Measurements from ENCODE around the gene NEUROG2.
"Not testable (repeated sequence)": the region's sequence is repeated elsewhere in the genome, so short reads cannot be mapped to it uniquely, and the experiment has no call there.

Gene NEUROG2

GRCh38 chr4:112531146-112531545, 15.2 kb upstream of the NEUROG2 start:
- Mint-ChIP-seq H3K4me3 (no peak overlapping the region), H3K27ac (no peak overlapping the region), H3K27me3 (peaks cover 17% of the 10 kb centered on the region), H3K9me3 (no peaks in the 10 kb centered on the region), H3K36me3 (ENCODE audit: low read depth) (no peaks in the 10 kb centered on the region), H3K4me1 (ENCODE audit: low read depth) (no peaks in the 10 kb centered on the region)

GRCh38 chr4:112526061-112526460, 10.1 kb upstream of the NEUROG2 start:
- H3K4me3 Mint-ChIP-seq: no peak overlapping the region
- no peaks in the 10 kb centered on the region for H3K9me3 Mint-ChIP-seq
- H3K27ac Mint-ChIP-seq: no peak overlapping the region
- H3K4me1 Mint-ChIP-seq (ENCODE audit: low read depth): peaks cover 21% of the 10 kb centered on the region
- H3K36me3 Mint-ChIP-seq (ENCODE audit: low read depth): no peaks in the 10 kb centered on the region
- H3K27me3 Mint-ChIP-seq: peaks cover 57% of the 10 kb centered on the region

- Mint-ChIP-seq H3K4me3 (peak overlapping the region; percentile 80), H3K36me3 (ENCODE audit: low read depth) (no peaks in the 10 kb centered on the region), H3K9me3 (no peaks in the 10 kb centered on the region), H3K4me1 (ENCODE audit: low read depth) (peaks cover 30% of the 10 kb centered on the region), H3K27me3 (peaks cover 76% of the 10 kb centered on the region), H3K27ac (no peak overlapping the region)
These were observed 8.0 kb upstream of the NEUROG2 start for GRCh38 chr4:112523764-112524505.

GRCh38 chr4:112523008-112523721, 7.2 kb upstream of the NEUROG2 start:
- Mint-ChIP-seq H3K9me3 (no peaks in the 10 kb centered on the region), H3K4me3 (peak overlapping the region; percentile 80), H3K27ac (no peak overlapping the region), H3K36me3 (ENCODE audit: low read depth) (no peaks in the 10 kb centered on the region), H3K4me1 (ENCODE audit: low read depth) (peaks cover 31% of the 10 kb centered on the region), H3K27me3 (peaks cover 83% of the 10 kb centered on the region)

GRCh38 chr4:112522431-112522830, 6.5 kb upstream of the NEUROG2 start:
- peak overlapping the region; percentile 80 for H3K4me3 Mint-ChIP-seq
- H3K4me1 Mint-ChIP-seq (ENCODE audit: low read depth): peaks cover 39% of the 10 kb centered on the region
- not testable (repeated sequence) for H3K27ac Mint-ChIP-seq; H3K36me3 Mint-ChIP-seq (ENCODE audit: low read depth); H3K9me3 Mint-ChIP-seq
- H3K27me3 Mint-ChIP-seq: peaks cover 90% of the 10 kb centered on the region

GRCh38 chr4:112521123-112522023, 5.4 kb upstream of the NEUROG2 start:
- no peak overlapping the region for H3K4me3 Mint-ChIP-seq
- no peaks in the 10 kb centered on the region for H3K9me3 Mint-ChIP-seq
- H3K4me1 Mint-ChIP-seq (ENCODE audit: low read depth): peaks cover 48% of the 10 kb centered on the region
- H3K27ac Mint-ChIP-seq: peak overlapping the region; percentile 26
- peaks cover 92% of the 10 kb centered on the region for H3K27me3 Mint-ChIP-seq
- no peaks in the 10 kb centered on the region for H3K36me3 Mint-ChIP-seq (ENCODE audit: low read depth)

DNA sequence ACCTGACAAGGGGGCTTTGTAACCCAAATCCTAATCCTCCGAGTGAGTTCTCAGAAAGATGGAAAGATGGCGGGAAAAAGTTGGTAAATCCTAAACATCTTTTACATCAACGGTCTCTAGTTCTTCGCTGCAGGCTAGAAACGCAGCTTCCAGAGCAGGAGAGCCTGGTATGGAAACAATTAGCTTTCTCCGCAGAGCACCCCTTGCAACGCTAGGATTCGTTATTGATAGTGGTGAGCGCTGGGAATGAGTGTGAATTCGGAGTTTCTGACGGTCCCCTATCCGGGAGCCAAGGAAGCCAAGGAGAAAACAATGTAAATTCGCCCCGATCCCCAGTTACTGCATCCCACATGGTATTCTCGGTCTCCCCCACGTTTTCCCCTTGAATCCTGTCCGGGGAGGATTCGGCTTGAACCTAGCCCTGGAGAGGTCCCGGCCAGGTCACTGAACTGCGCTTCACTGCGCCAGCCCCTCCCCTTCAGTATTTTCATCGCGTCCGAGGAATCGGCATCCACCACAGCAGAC, 4.7 kb upstream of the NEUROG2 start:
- H3K4me3 Mint-ChIP-seq: no peak overlapping the region
- no peaks in the 10 kb centered on the region for H3K36me3 Mint-ChIP-seq (ENCODE audit: low read depth)

DNA sequence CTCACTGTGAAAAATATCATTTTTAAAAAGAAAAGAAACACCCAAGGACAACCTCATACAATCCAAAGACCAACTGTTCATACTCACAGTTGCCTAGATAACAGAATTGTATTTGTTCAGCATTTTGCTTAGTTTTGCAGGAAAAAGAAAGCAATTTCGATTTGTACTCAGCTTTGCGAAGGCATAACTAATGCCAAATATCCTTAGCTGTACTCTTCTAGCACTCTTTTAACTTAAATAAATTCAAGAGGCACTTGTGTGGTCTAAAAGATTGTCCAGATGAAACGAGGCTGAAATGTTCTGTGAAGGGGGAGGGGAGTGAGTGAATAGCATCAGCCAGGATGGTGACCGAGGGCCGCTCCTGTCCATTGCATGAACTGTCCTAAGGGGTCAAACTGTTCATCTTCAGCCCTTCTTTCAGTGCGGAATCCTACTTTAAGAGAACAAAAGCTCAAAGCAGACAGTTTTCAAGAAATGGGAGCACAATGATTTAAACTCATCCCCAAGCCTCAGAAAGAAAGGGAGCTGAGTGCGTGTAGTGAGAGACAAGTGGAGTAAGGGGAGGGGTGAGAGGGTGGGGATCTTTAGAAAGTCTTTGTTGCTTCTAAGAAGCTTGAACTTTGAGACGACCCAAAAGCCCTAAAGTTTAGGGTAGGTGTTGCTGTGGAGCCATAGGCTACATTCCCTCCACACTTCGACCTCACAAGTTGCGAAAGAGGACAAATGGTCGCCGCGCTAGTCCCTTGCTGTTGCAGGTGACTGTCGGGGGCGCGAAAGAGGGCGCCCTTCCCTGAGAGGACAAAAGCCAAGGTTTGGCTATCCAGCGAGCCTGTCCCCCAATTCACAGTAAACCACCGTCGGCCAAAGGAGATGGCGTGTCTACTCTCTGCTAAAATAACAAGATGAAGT, 4.0 kb upstream of the NEUROG2 start:
- H3K9me3 Mint-ChIP-seq: no peaks in the 10 kb centered on the region
- peak overlapping the region; percentile 38 for H3K4me3 Mint-ChIP-seq
- peaks cover 60% of the 10 kb centered on the region for H3K4me1 Mint-ChIP-seq (ENCODE audit: low read depth)
- no peak overlapping the region for H3K27ac Mint-ChIP-seq
- no peaks in the 10 kb centered on the region for H3K36me3 Mint-ChIP-seq (ENCODE audit: low read depth)
- peaks cover 91% of the 10 kb centered on the region for H3K27me3 Mint-ChIP-seq

More for the DNA sequence above, 4.7 kb upstream of the NEUROG2 start:
- Mint-ChIP-seq H3K27ac (peak overlapping the region; percentile 26), H3K27me3 (peaks cover 92% of the 10 kb centered on the region), H3K4me1 (ENCODE audit: low read depth) (peaks cover 54% of the 10 kb centered on the region), H3K9me3 (no peaks in the 10 kb centered on the region)

DNA sequence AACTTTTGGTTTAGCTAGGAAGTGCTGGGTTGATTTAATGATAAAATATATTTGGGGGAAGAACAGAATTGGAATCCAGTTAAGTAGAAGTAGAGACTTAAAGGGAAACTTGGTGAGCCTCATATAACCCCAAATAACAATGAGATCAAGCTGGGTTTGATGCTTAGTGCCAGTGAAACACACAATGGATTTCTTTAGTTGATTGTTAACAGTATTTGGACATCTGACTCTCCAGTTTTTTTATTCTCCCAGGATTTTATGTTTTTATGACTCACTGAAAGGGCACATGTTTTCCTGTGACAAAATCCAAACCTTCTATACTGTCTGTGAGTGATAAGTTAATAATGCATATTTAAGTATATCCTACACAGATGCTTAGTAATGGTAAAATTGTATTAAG, 2.7 kb upstream of the NEUROG2 start:
- no peaks in the 10 kb centered on the region for H3K9me3 Mint-ChIP-seq
- peaks cover 95% of the 10 kb centered on the region for H3K27me3 Mint-ChIP-seq
- H3K4me1 Mint-ChIP-seq (ENCODE audit: low read depth): peaks cover 70% of the 10 kb centered on the region
- no peaks in the 10 kb centered on the region for H3K36me3 Mint-ChIP-seq (ENCODE audit: low read depth)
- no peak overlapping the region for H3K4me3 Mint-ChIP-seq
- H3K27ac Mint-ChIP-seq: no peak overlapping the region

DNA sequence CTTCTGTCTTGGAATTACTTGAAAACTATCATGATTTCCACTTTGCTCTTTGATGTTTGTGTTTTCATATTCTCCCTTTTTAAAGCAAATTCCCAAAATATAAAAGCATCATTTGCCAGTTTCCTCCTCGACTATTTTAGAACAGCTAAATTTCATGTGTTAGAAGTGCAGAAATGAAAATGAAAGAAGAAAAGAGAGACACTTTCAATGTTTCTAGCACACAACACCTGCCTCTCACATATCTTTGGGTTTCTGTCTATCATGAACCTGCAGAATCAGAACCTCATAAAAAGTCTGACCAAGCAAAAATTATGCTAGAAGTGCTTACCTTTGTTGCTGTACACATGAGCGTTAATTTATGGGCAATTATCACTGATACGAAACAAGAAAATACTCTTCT, 1.9 kb upstream of the NEUROG2 start:
- Mint-ChIP-seq H3K27ac (no peak overlapping the region), H3K4me3 (peak overlapping the region; percentile 79), H3K4me1 (ENCODE audit: low read depth) (peaks cover 63% of the 10 kb centered on the region), H3K36me3 (ENCODE audit: low read depth) (no peaks in the 10 kb centered on the region), H3K9me3 (no peaks in the 10 kb centered on the region), H3K27me3 (peaks cover 94% of the 10 kb centered on the region)

DNA sequence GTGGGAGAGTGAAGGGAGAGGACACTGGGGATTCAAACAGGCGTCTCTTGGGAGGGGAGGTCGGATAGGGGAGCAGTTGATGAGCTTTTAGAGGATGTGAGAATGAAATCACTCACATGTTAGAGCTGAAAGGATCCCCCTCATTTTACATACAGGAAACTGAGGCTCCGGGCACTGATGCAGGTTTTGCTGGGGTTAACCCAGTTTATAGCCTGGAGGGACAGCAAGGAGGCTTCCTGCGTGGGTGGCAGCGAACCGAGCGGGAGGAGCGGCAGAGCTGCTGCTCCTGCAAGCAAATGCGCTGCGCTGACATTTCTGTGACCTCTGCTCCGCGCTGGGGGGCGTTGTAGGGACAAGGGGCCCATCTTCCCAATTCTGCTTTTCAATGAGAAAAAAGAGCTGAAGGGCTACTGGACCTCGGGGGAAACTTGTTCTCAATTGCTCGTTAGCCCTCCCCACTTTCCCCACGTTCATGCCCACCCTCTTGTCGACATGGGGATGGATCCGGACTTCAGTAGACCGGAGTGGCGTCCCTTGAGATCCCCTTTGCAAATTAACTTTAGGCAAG, 1.2 kb upstream of the NEUROG2 start:
- Mint-ChIP-seq H3K27ac (peak overlapping the region; percentile 38), H3K36me3 (ENCODE audit: low read depth) (no peaks in the 10 kb centered on the region), H3K4me3 (peak overlapping the region; percentile 79), H3K9me3 (no peaks in the 10 kb centered on the region), H3K4me1 (ENCODE audit: low read depth) (peaks cover 55% of the 10 kb centered on the region), H3K27me3 (peaks cover 94% of the 10 kb centered on the region)

DNA sequence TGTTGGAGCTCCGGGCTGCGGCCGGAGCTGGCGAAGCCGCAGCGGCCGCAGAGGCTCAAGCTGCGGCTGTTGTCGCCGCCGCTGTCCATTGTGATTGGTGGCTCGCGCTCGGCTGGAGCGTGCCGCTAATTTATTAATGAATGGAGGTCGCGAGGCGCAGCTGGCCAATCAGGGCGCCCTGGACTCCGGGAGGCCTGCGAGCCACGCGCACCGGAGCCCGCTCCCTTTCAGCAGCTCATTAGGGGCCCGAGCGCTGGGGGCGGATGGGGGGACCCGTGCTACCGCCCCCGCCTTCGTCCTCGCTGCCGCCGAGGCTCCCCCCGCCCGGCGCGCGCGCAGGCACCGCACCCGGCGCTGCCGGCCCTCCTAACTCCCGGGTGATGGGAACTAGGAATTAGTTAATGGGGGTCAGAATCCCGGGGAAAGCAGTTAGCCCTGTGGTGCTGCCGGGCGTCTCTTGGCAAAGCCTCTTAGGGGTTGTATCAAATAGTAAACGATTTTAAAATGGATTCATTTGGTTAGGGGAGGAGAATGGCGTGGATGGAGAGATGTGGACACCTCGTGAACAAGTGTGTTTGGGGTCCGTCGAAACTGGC, 589 bp upstream of the NEUROG2 start:
- peak overlapping the region; percentile 96 for H3K4me3 Mint-ChIP-seq
- H3K27me3 Mint-ChIP-seq: peaks cover 94% of the 10 kb centered on the region
- no peaks in the 10 kb centered on the region for H3K9me3 Mint-ChIP-seq
- H3K36me3 Mint-ChIP-seq (ENCODE audit: low read depth): no peaks in the 10 kb centered on the region
- peaks cover 57% of the 10 kb centered on the region for H3K4me1 Mint-ChIP-seq (ENCODE audit: low read depth)
- peak overlapping the region; percentile 38 for H3K27ac Mint-ChIP-seq
